Thymus (tissue), 11 donors: ENCODE data around the gene OS9. TPM values are rescaled to one million over a fixed set of nuclear protein-coding genes. Genes with fewer than 3 reads are reported as not detected.
"Not testable (repeated sequence)": the region's sequence is repeated elsewhere in the genome, so short reads cannot be mapped to it uniquely, and the experiment has no call there.

Source experiments
- DNase-seq, 9 donors: peaks; one replicate each; pipeline ENCODE4 v3.0.0-alpha.2; 2013; ENCODE audit warnings: low spot score in 9 of 9, low read depth in 6 of 9, missing footprints in 1 of 9
- H3K27ac ChIP-seq, 2 donors: one replicate each; pipeline ENCODE4 v1.5.1; 2013; ENCODE audit warnings: control low read depth in 1 of 2, low read depth in 1 of 2, low read length in 1 of 2, mild to moderate bottlenecking in 1 of 2, moderate library complexity in 1 of 2
- H3K27me3 ChIP-seq, 2 donors: one replicate each; pipeline ENCODE4 v1.5.1; 2013; ENCODE audit warnings: low read length in 1 of 2; ENCODE audit not compliant: control insufficient read depth in 2 of 2, insufficient read depth in 1 of 2
- H3K36me3 ChIP-seq, 2 donors: one replicate each; pipeline ENCODE4 v1.5.1; 2013; ENCODE audit warnings: low read length in 1 of 2, mild to moderate bottlenecking in 1 of 2, moderate library complexity in 1 of 2; ENCODE audit not compliant: control insufficient read depth in 2 of 2, insufficient read depth in 2 of 2
- H3K4me1 ChIP-seq, 2 donors: one replicate each; pipeline ENCODE4 v1.5.1; 2013; ENCODE audit warnings: low read length in 2 of 2; ENCODE audit not compliant: control insufficient read depth in 2 of 2, insufficient read depth in 2 of 2
- H3K4me3 ChIP-seq, 2 donors: one replicate each; pipeline ENCODE4 v1.5.1; 2013; ENCODE audit warnings: low read length in 2 of 2, control low read depth in 1 of 2, mild to moderate bottlenecking in 1 of 2
- H3K9me3 ChIP-seq, 2 donors: one replicate each; pipeline ENCODE4 v1.5.1; 2013; ENCODE audit warnings: low read length in 1 of 2, mild to moderate bottlenecking in 1 of 2; ENCODE audit not compliant: control insufficient read depth in 2 of 2, insufficient read depth in 1 of 2
- WGBS: extraction: QIAGEN DNeasy Blood & Tissue Kit; methylation state at CpG from one replicate; pipeline ENCODE4 v1.1.7; 2013; 5-methylcytosine and 5-hydroxymethylcytosine counted together
- polyA plus RNA-seq: library from polyadenylated mRNA; stranded (reverse); fragments of 200-250 nt; gene quantifications from one replicate; pipeline ENCODE4 v1.2.3, GENCODE V29; 2013
- total RNA-seq: library from RNA; stranded (reverse); fragments of 120-200 nt; gene quantifications from one replicate; pipeline ENCODE4 v1.2.4, GENCODE V29; 2013
- donor health status: healthy.

OS9 gene
- total and polyA plus RNA-seq, 2 donors, result 111 to 166 TPM

DNA sequence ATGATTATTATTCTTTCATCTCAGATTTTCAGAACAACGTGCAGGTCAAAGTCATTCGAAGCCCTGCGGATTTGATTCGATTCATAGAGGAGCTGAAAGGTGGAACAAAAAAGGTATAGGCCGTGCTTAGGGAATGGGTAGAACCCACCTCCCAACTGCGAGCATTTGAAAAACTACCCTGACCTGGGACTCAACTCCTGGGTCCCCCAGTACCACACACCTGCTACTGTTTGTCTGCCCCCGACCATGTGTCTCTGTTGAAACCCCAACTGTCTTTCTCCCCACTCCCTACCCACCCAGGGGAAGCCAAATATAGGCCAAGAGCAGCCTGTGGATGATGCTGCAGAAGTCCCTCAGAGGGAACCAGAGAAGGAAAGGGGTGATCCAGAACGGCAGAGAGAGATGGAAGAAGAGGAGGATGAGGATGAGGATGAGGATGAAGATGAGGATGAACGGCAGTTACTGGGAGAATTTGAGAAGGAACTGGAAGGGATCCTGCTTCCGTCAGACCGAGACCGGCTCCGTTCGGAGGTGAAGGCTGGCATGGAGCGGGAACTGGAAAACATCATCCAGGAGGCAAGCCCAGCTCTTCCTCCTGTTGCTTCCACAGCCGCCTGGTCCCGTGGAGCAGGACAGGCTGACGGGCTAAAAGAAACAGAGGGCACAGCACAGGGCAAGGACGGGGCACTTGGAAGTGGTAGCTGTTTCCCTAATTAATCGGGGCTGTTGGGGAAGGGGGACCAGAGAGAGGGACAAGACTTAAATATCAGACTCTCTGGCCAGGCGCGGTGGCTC is 24.1 kb downstream of the OS9 start:
- Histone ChIP-seq H3K9me3 (no peaks in the 10 kb centered on the region), H3K36me3 (peaks cover 68 to 69% of the 10 kb centered on the region in 2 donors), H3K4me3 (no peak overlapping the region), H3K4me1 (no peaks in the 10 kb centered on the region), H3K27ac (no peak overlapping the region), H3K27me3 (no peaks in the 10 kb centered on the region)
- WGBS, result 98% methylated on average over 22 of the region's 22 CpGs
- no peak for DNase-seq

DNA sequence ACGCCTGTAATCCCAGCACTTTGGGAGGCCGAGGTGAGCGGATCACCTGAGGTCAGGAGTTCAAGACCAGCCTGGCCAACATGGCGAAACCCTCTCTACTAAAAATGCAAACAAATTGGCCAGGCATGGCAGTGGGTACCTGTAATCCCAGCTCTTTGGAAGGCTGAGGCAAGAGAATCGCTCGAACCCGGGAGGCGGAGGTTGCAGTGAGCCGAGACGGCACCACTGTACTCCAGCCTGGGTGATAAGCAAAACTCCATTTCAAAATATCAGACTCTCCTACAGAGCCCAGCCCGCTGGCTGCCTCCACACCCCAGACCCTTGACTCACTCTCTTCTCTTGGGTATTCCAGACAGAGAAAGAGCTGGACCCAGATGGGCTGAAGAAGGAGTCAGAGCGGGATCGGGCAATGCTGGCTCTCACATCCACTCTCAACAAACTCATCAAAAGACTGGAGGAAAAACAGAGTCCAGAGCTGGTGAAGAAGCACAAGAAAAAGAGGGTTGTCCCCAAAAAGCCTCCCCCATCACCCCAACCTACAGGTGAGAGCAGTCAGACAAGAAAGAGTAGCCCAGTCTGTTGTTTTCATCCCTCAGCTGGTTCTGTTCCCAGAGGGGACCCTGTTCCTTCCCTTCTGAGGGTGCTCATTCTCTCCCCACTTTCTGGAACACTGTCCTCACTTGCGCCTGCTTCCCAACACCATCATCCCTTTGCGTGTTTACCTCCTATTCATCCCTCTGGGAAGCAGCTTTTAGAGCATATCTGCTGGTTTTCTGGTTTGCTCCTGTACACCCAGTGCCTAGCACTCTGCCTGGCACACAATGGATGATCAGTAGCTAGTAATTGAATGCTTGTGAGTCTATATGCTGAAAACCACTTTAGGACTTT is 25.0 kb downstream of the OS9 start:
- H3K4me1 ChIP-seq, result no peaks in the 10 kb centered on the region
- H3K27ac ChIP-seq, result no peak overlapping the region
- DNase-seq, result no peak
- H3K4me3 ChIP-seq, result no peak overlapping the region
- peaks cover 68 to 69% of the 10 kb centered on the region in 2 donors for H3K36me3 ChIP-seq
- H3K27me3 ChIP-seq, result no peaks in the 10 kb centered on the region
- no peaks in the 10 kb centered on the region for H3K9me3 ChIP-seq
- WGBS, result 98% methylated on average over 15 of the region's 15 CpGs

DNA sequence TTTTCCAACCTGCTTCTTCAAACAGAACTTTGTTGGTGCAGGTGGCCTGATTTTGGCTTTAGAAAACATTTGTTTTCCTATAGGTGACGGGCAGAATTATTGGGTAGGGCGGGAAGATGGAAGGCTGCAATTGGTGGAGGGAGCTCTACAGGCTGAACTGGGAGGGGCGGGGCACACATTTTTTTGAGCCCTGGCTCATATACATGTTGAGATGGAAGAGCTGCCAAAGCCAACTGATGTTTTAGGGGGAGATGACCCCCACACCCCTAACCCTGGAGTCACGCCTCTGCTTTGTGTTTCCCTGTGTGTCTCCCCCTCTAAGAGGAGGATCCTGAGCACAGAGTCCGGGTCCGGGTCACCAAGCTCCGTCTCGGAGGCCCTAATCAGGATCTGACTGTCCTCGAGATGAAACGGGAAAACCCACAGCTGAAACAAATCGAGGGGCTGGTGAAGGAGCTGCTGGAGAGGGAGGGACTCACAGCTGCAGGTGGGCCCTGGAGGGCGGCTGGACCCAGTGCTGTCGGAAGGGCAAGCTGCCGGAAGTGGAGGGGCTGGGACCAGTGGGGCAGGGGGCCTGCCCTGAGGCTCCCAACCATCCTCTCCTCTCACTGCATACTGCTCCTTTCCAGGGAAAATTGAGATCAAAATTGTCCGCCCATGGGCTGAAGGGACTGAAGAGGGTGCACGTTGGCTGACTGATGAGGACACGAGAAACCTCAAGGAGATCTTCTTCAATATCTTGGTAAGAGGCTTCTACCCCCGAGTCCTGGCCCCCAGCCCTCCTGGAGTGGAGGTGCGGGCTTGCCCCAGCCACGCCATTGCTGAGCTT is 26.1 kb downstream of the OS9 start:
- Histone ChIP-seq H3K4me3 (no peak overlapping the region), H3K4me1 (no peaks in the 10 kb centered on the region), H3K27me3 (no peaks in the 10 kb centered on the region), H3K36me3 (peaks cover 62 to 63% of the 10 kb centered on the region in 2 donors), H3K9me3 (no peaks in the 10 kb centered on the region), H3K27ac (no peak overlapping the region)
- DNase-seq, result no peak
- 98% methylated on average over 20 of the region's 20 CpGs for WGBS

DNA sequence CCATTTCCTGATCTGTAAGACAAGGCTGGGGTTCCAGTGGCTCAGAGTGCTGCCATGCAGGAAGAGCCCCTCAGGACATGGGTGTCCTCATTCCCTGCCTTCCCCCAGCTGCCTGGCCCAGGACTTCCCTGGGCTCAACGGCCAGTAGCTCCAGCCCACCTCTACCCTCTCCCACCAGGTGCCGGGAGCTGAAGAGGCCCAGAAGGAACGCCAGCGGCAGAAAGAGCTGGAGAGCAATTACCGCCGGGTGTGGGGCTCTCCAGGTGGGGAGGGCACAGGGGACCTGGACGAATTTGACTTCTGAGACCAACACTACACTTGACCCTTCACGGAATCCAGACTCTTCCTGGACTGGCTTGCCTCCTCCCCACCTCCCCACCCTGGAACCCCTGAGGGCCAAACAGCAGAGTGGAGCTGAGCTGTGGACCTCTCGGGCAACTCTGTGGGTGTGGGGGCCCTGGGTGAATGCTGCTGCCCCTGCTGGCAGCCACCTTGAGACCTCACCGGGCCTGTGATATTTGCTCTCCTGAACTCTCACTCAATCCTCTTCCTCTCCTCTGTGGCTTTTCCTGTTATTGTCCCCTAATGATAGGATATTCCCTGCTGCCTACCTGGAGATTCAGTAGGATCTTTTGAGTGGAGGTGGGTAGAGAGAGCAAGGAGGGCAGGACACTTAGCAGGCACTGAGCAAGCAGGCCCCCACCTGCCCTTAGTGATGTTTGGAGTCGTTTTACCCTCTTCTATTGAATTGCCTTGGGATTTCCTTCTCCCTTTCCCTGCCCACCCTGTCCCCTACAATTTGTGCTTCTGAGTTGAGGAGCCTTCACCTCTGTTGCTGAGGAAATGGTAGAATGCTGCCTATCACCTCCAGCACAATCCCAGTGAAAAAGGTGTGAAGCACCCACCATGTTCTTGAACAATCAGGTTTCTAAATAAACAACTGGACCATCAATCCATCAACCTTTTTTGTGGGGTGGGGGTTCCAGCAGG is 27.0 kb downstream of the OS9 start:
- peaks cover 0 to under 1% of the 10 kb centered on the region in 2 donors for H3K27me3 ChIP-seq
- 96% methylated on average over 11 of the region's 11 CpGs for WGBS
- no peak overlapping the region for H3K27ac ChIP-seq
- no peak overlapping the region for H3K4me3 ChIP-seq
- H3K4me1 ChIP-seq, result no peaks in the 10 kb centered on the region
- no peaks in the 10 kb centered on the region for H3K9me3 ChIP-seq
- peaks cover 58 to 62% of the 10 kb centered on the region in 2 donors for H3K36me3 ChIP-seq
- DNase-seq, result no peak

DNA sequence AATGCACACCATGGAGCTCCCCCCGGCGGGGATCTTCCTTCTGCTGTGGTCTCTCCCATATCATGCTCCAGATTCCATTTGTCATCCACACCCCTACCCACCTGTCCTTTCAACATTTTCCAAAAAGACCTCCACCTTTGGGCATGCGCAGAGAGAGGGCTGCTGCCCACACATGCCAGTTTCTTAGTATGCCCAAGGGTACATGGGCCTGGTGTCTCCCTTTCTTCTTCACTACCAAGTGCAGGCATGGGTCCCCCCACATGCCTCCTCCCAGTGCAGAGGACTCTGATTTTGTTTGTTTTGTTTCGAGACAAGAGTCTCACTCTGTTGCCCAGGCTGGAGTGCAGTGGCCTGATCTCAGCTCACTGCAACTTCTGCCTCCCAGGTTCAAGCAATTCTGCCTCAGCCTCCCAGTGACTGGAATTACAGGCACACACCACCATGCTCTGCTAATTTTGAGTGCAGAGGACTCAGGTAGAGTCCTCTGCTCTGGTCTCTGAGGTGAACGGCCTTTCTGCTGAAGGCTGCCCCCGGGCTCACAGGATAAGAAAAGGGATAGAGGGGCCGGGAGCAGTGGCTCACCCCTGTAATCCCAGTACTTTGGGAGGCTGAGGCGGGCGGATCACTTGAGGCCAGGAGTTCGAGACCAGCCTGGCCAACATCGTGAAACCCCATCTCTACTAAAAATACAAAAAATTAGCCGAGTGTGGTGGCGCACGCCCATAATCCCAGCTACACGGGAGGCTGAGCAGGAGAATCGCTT is 28.1 kb downstream of the OS9 start:
- 97% methylated on average over 16 of the region's 16 CpGs for WGBS

DNA sequence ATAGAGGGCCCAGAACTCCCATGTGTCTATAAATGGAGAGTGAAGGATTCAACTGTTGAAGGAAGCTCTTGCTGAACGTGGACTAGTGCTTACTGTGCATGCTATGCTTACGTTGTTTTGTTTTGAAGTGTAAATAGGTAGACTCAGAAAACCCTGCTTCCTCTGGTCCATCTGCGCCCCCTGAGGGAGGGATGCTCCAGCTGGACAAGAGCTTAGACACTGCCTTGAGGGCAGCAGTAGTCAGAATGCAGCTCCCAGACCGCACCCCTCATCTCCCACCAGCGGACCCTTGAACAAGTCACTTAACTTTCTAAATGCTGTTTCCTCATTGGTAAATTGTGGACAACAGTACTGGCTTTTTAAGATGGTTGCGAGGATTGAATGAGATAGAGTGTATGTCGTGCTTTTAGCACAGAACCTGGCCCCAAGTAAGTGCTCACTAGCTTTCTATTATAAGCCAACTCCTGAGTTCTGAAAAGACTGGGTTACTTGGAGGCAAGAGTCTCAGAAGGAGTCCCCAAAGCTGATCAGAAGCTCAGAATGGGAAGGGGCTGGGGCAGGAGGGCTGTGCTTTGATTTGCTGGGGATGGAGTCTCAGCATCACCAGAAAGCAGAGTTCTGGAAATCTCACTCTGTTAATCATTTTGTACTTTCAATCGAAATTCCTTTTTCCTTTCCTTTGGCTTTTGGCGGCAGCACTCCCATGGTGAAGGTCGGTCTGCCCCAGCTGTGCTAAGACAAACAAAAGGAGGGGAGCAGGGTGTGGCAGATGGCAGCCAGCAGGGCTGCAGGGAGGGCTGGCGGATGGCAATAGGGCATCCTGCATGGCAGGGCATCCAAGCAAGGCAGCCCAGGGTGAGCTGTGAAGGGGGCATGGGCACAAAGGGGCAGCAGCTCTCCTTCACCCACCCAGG is 29.0 kb downstream of the OS9 start:
- Histone ChIP-seq H3K4me3 (no peak overlapping the region), H3K4me1 (no peaks in the 10 kb centered on the region), H3K9me3 (peaks cover 1 to 11% of the 10 kb centered on the region in 2 donors), H3K27ac (no peak overlapping the region), H3K27me3 (peaks cover 0 to 13% of the 10 kb centered on the region in 2 donors), H3K36me3 (peaks cover 60% of the 10 kb centered on the region in 2 donors)
- DNase-seq, result no peak
- 93% methylated on average over 11 of the region's 11 CpGs for WGBS

More for the DNA sequence above, 28.1 kb downstream of the OS9 start:
- H3K36me3 ChIP-seq, result peaks cover 57 to 58% of the 10 kb centered on the region in 2 donors
- H3K4me1 ChIP-seq, H3K27me3 ChIP-seq, DNase-seq, H3K4me3 ChIP-seq, H3K27ac ChIP-seq, H3K9me3 ChIP-seq: not testable (repeated sequence)

DNA sequence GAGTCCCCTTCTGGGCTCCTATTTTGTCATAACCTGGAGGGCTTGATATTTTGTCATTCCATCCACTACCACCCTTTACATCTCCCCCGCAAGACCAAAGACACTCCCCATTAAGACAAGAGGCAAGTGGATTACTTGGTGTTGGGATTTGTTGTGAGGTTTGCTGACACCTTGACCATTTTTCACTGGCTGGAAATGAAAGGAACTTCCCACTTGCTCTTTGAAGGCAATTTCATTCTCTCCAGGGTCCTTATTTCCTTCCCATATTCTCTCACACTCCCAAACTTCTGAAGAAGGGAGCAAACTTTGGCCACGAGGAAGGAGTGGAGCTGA is 29.7 kb downstream of the OS9 start:
- Histone ChIP-seq H3K36me3 (peaks cover 55 to 60% of the 10 kb centered on the region in 2 donors), H3K27ac (no peak overlapping the region), H3K27me3 (peaks cover 0 to 13% of the 10 kb centered on the region in 2 donors), H3K4me1 (no peaks in the 10 kb centered on the region), H3K9me3 (peaks cover 1 to 11% of the 10 kb centered on the region in 2 donors), H3K4me3 (no peak overlapping the region)
- no peak for DNase-seq
- WGBS, result 92% methylated on average over 2 of the region's 2 CpGs
